Spinal cord (tissue), 10 donors: Measurements from ENCODE around the gene SMIM3. TPM values are rescaled to one million over a fixed set of nuclear protein-coding genes. Genes with fewer than 3 reads are reported as not detected.

Source experiments
- DNase-seq, 6 donors: peaks; one replicate each; pipeline versions ENCODE4 v3.0.0 to v3.0.0-alpha.2; 2013 to 2015; ENCODE audit warnings: low spot score in 6 of 6, low read depth in 4 of 6
- H3K27ac ChIP-seq: one replicate; pipeline ENCODE4 v1.5.1; 2013; ENCODE audit warnings: low read depth, low read length, control low read depth
- H3K27me3 ChIP-seq: one replicate; pipeline ENCODE4 v1.6.1; 2013; ENCODE audit warnings: low read length; ENCODE audit not compliant: control insufficient read depth, insufficient read depth
- H3K36me3 ChIP-seq: one replicate; pipeline ENCODE4 v1.6.1; 2013; ENCODE audit warnings: low read length; ENCODE audit not compliant: control insufficient read depth, insufficient read depth
- H3K4me1 ChIP-seq: one replicate; pipeline ENCODE4 v1.6.1; 2013; ENCODE audit warnings: low read length; ENCODE audit not compliant: control insufficient read depth, insufficient read depth
- H3K4me3 ChIP-seq: one replicate; pipeline ENCODE4 v1.5.1; 2013; ENCODE audit warnings: low read depth, low read length, control low read depth
- H3K9me3 ChIP-seq: one replicate; pipeline ENCODE4 v1.6.1; 2013; ENCODE audit warnings: low read length; ENCODE audit not compliant: control insufficient read depth, insufficient read depth
- WGBS: methylation state at CpG from one replicate; pipeline ENCODE4 v1.1.5; 2013; ENCODE audit warnings: missing lambda C conversion rate; ENCODE audit not compliant: insufficient coverage; 5-methylcytosine and 5-hydroxymethylcytosine counted together
- polyA plus RNA-seq, 2 donors: library from polyadenylated mRNA; unstranded; fragments of 120-200 nt; gene quantifications; one replicate each; pipeline ENCODE4 v1.2.1, GENCODE V29; 2013; ENCODE audit not compliant: insufficient read length in 2 of 2
- total RNA-seq, 2 donors: library from RNA; depleted of rRNA in 1 of 2; stranded (reverse); fragments of 120-200 nt in 1 of 2; fragments of >200 nt in 1 of 2; gene quantifications; one replicate each; pipeline versions ENCODE4 v1.2.3 to v1.2.4, GENCODE V29; 2013 to 2014
- donor health status: healthy.

SMIM3 gene
- total and polyA plus RNA-seq, 4 donors, result 6.4 to 30.6 (median 9.5) TPM

- 75% methylated on average over 1 of the region's 2 CpGs for WGBS
- H3K27ac ChIP-seq, result no peak overlapping the region
- peaks cover 18% of the 10 kb centered on the region for H3K36me3 ChIP-seq
- H3K4me1 ChIP-seq, result no peaks in the 10 kb centered on the region
- H3K9me3 ChIP-seq, result no peaks in the 10 kb centered on the region
- H3K4me3 ChIP-seq, result no peak overlapping the region
- H3K27me3 ChIP-seq, result no peaks in the 10 kb centered on the region
- DNase-seq, result no peak
Observed at GRCh38 chr5:150750469-150750868, 28.1 kb upstream of the SMIM3 start.

GRCh38 chr5:150751096-150751891, 27.3 kb upstream of the SMIM3 start:
- no peak overlapping the region for H3K4me3 ChIP-seq
- no peak overlapping the region for H3K27ac ChIP-seq
- H3K4me1 ChIP-seq, result no peaks in the 10 kb centered on the region
- 86% methylated on average over 1 of the region's 3 CpGs for WGBS
- DNase-seq, result peak in 1 of 6 donors; percentile 63
- peaks cover 21% of the 10 kb centered on the region for H3K36me3 ChIP-seq
- H3K9me3 ChIP-seq, result no peaks in the 10 kb centered on the region
- H3K27me3 ChIP-seq, result no peaks in the 10 kb centered on the region

GRCh38 chr5:150753463-150753862, 25.1 kb upstream of the SMIM3 start:
- no peak for DNase-seq
- WGBS, result no CpG with 5 or more reads among the region's 5 CpGs
- Histone ChIP-seq H3K27me3 (no peaks in the 10 kb centered on the region), H3K27ac (no peak overlapping the region), H3K9me3 (no peaks in the 10 kb centered on the region), H3K4me3 (no peak overlapping the region), H3K4me1 (no peaks in the 10 kb centered on the region), H3K36me3 (peaks cover 21% of the 10 kb centered on the region)

GRCh38 chr5:150753863-150754262, 24.7 kb upstream of the SMIM3 start:
- H3K4me1 ChIP-seq, result no peaks in the 10 kb centered on the region
- no peak overlapping the region for H3K27ac ChIP-seq
- H3K36me3 ChIP-seq, result peaks cover 21% of the 10 kb centered on the region
- no peak overlapping the region for H3K4me3 ChIP-seq
- no peaks in the 10 kb centered on the region for H3K27me3 ChIP-seq
- 91% methylated on average over 1 of the region's 1 CpG for WGBS
- DNase-seq, result no peak
- H3K9me3 ChIP-seq, result no peaks in the 10 kb centered on the region

GRCh38 chr5:150757087-150757649, 21.4 kb upstream of the SMIM3 start:
- Histone ChIP-seq H3K36me3 (peaks cover 21% of the 10 kb centered on the region), H3K4me1 (no peaks in the 10 kb centered on the region), H3K9me3 (no peaks in the 10 kb centered on the region), H3K27me3 (no peaks in the 10 kb centered on the region), H3K27ac (no peak overlapping the region), H3K4me3 (no peak overlapping the region)
- WGBS, result 87% methylated on average over 1 of the region's 1 CpG
- no peak for DNase-seq

- no peaks in the 10 kb centered on the region for H3K27me3 ChIP-seq
- no peaks in the 10 kb centered on the region for H3K4me1 ChIP-seq
- no peak for DNase-seq
- H3K9me3 ChIP-seq, result no peaks in the 10 kb centered on the region
- H3K27ac ChIP-seq, result peak overlapping the region; percentile 99
- WGBS, result 0% methylated on average over 11 of the region's 12 CpGs
- peaks cover 15% of the 10 kb centered on the region for H3K36me3 ChIP-seq
- H3K4me3 ChIP-seq, result peak overlapping the region; percentile 88
Observed at GRCh38 chr5:150758203-150758530, 20.4 kb upstream of the SMIM3 start.

- peak within 1 kb of the TSS; percentile 99 for H3K27ac ChIP-seq
- peaks cover 12% of the 10 kb centered on the region for H3K36me3 ChIP-seq
- H3K4me3 ChIP-seq, result peak within 1 kb of the TSS; percentile 88
- no peaks in the 10 kb centered on the region for H3K9me3 ChIP-seq
- H3K4me1 ChIP-seq, result no peaks in the 10 kb centered on the region
- WGBS, result under 1% methylated on average over 51 of the region's 51 CpGs
- peak; percentile 95 to 99 (median 97) for DNase-seq
- H3K27me3 ChIP-seq, result no peaks in the 10 kb centered on the region
Observed at GRCh38 chr5:150758531-150759333, 19.8 kb upstream of the SMIM3 start, which contains the start of gene DCTN4. Gene DCTN4 (minus strand): TSS chr5:150759017. CDS start chr5:150758993, 24 bp downstream.

- H3K4me3 ChIP-seq, result peak overlapping the region; percentile 88
- no peak for DNase-seq
- 55% methylated on average over 3 of the region's 4 CpGs for WGBS
- no peaks in the 10 kb centered on the region for H3K9me3 ChIP-seq
- H3K27me3 ChIP-seq, result no peaks in the 10 kb centered on the region
- H3K27ac ChIP-seq, result peak overlapping the region; percentile 99
- peaks cover 9% of the 10 kb centered on the region for H3K36me3 ChIP-seq
- no peaks in the 10 kb centered on the region for H3K4me1 ChIP-seq
Observed at GRCh38 chr5:150759334-150759583, 19.3 kb upstream of the SMIM3 start.

GRCh38 chr5:150762211-150762610, 16.3 kb upstream of the SMIM3 start:
- H3K27ac ChIP-seq, result no peak overlapping the region
- H3K4me1 ChIP-seq, result no peaks in the 10 kb centered on the region
- H3K9me3 ChIP-seq, result no peaks in the 10 kb centered on the region
- 92% methylated on average over 4 of the region's 5 CpGs for WGBS
- H3K4me3 ChIP-seq, result no peak overlapping the region
- H3K36me3 ChIP-seq, result no peaks in the 10 kb centered on the region
- DNase-seq, result no peak
- H3K27me3 ChIP-seq, result no peaks in the 10 kb centered on the region
